ENCODE data around the gene JARID2. TPM values are rescaled to one million over a fixed set of nuclear protein-coding genes. Genes with fewer than 3 reads are reported as not detected.

Gene JARID2
- total and polyA plus RNA-seq, 2 of the 13 experiments (the other 11 are each of a cell fraction or from before 2014, with no cell fraction given), result 7.5 to 10.3 TPM

- TF ChIP-seq ZNF44 (CRISPR knock-in tag; IDR thresholded peaks at IDR 0.05), result no peak
- TF ChIP-seq U2AF1 (optimal IDR thresholded peaks at IDR 0.05; ENCODE audit: low read depth, low read length), result no peak
- TF ChIP-seq ZBTB14 (CRISPR knock-in tag; IDR thresholded peaks at IDR 0.05), result no peak
- no peak for TF ChIP-seq ZNF572 (CRISPR knock-in tag; IDR thresholded peaks at IDR 0.05)
- TF ChIP-seq MED1 (CRISPR knock-in tag; IDR thresholded peaks at IDR 0.05), result no peak
- no peak for TF ChIP-seq ZNF225 (CRISPR knock-in tag; IDR thresholded peaks at IDR 0.05)
- no peak for TF ChIP-seq CSRNP1 (CRISPR knock-in tag; IDR thresholded peaks at IDR 0.05)
- TF ChIP-seq KLF9 (CRISPR knock-in tag; IDR thresholded peaks at IDR 0.05; ENCODE audit: low read depth), result no peak
- TF ChIP-seq USF2 (IDR thresholded peaks at IDR 0.05; ENCODE audit: low read depth, low read length), result no peak
- TF ChIP-seq USF2 (CRISPR knock-in tag; IDR thresholded peaks at IDR 0.05; ENCODE audit: borderline replicate concordance), result no peak
- TF ChIP-seq ZNF547 (CRISPR knock-in tag; IDR thresholded peaks at IDR 0.05), result no peak
- TF ChIP-seq RELA (CRISPR knock-in tag; IDR thresholded peaks at IDR 0.05), result no peak
- no peak for TF ChIP-seq ZNF432 (CRISPR knock-in tag; IDR thresholded peaks at IDR 0.05; ENCODE audit: borderline replicate concordance)
- TF ChIP-seq KDM2A (CRISPR knock-in tag; IDR thresholded peaks at IDR 0.05; ENCODE audit: borderline replicate concordance, low read depth), result no peak
- TF ChIP-seq POGK (CRISPR knock-in tag; conservative IDR thresholded peaks at IDR 0.05), result no peak
- TF ChIP-seq ZNF879 (CRISPR knock-in tag; IDR thresholded peaks at IDR 0.05), result no peak
- DNase-seq (ENCODE audit: low spot score), result no peak
- H3K27ac ChIP-seq (ENCODE audit: extremely low read length, insufficient read depth, low read length), result no peak overlapping the region
- no peaks in the 10 kb centered on the region for H3K9me3 ChIP-seq (ENCODE audit: low read length)
- CTCF ChIA-PET (ENCODE audit: low intra/inter-chr PET ratio, low total read pairs), result no interaction called here
- peaks cover 7 to 34% of the 10 kb centered on the region in 2 experiments for H3K36me3 ChIP-seq (replicated peaks in 1 of 2; ENCODE audit: control insufficient read depth in 1 of 2, insufficient read depth in 2 of 2, low read length in 2 of 2)
- ATAC-seq, result no peak
- WGBS (ENCODE audit: low lambda C conversion rate), result 96% methylated on average over 4 of the region's 4 CpGs
- no TSS peak for BruUV-seq (replicated peaks)
- H2AFZ ChIP-seq (ENCODE audit: low read length), result no peak overlapping the region
- H3K4me1 ChIP-seq (ENCODE audit: insufficient read depth, low read length), result no peaks in the 10 kb centered on the region
- H3K4me3 ChIP-seq (replicated peaks in 1 of 3; ENCODE audit: insufficient read depth in 1 of 3, low read depth in 2 of 3, low read length in 3 of 3), result no peak overlapping the region
- no peaks in the 10 kb centered on the region for H4K20me1 ChIP-seq (ENCODE audit: insufficient read depth, low read length)
- no peak for FAIRE-seq
- no peaks in the 10 kb centered on the region for H3K79me2 ChIP-seq (ENCODE audit: insufficient read depth, low read length)
- H3K4me2 ChIP-seq (ENCODE audit: low read depth, low read length), result no peak overlapping the region
- in situ Hi-C loops (cut with HindIII; ENCODE audit: extremely low pct_ligation_motif_present, low pct_unique_long_range_greater_than_20kb), result loop anchor here (25.0 kb wide), 1 partner anchor 1264 kb away; no protein-coding TSS in a partner anchor
- no peaks in the 10 kb centered on the region for H3K27me3 ChIP-seq (ENCODE audit: control insufficient read depth in 1 of 2, insufficient read depth in 2 of 2, low read length in 2 of 2)
- intact Hi-C loops (cut with micrococcal nuclease; ENCODE audit: unreplicated experiment), result no loop called here
- POLR2A ChIA-PET, result no interaction called here
- H3K9ac ChIP-seq (ENCODE audit: insufficient read depth, low read depth, low read length), result no peak overlapping the region
These were observed 230.0 kb downstream of the JARID2 start for GRCh38 chr6:15475872-15476271.

All from HepG2 (cell line).